ENCODE results near the gene FAM3B. TPM values are rescaled to one million over a fixed set of nuclear protein-coding genes. Genes with fewer than 3 reads are reported as not detected.
A peak's percentile ranks its signal among the peaks of the same experiment; 100 is the strongest.

FAM3B gene
- total RNA-seq, 1 donor from 2014 or later, result 0.23 TPM

GRCh38 chr21:41321211-41321907 is 4.8 kb downstream of the FAM3B start:
- no peak overlapping the region for H3K27ac Mint-ChIP-seq (ENCODE audit: unreplicated experiment)
- H3K4me1 Mint-ChIP-seq, result peaks cover 4% of the 10 kb centered on the region
- no peak for TF ChIP-seq CTCF (conservative IDR thresholded peaks at IDR 0.05)
- H3K4me3 Mint-ChIP-seq, result no peak overlapping the region
- H3K36me3 Mint-ChIP-seq (ENCODE audit: low read depth), result no peaks in the 10 kb centered on the region
- peaks cover 24% of the 10 kb centered on the region for H3K27me3 Mint-ChIP-seq (ENCODE audit: low read depth)
- no peak for DNase-seq (ENCODE audit: low read depth, low spot score)
- H3K9me3 Mint-ChIP-seq, result no peaks in the 10 kb centered on the region

GRCh38 chr21:41321908-41322495 is 5.4 kb downstream of the FAM3B start:
- H3K27ac Mint-ChIP-seq (ENCODE audit: unreplicated experiment), result no peak overlapping the region
- no peak overlapping the region for H3K4me3 Mint-ChIP-seq
- H3K9me3 Mint-ChIP-seq, result no peaks in the 10 kb centered on the region
- H3K36me3 Mint-ChIP-seq (ENCODE audit: low read depth), result no peaks in the 10 kb centered on the region
- DNase-seq (ENCODE audit: low read depth, low spot score), result no peak
- peaks cover 20% of the 10 kb centered on the region for H3K27me3 Mint-ChIP-seq (ENCODE audit: low read depth)
- H3K4me1 Mint-ChIP-seq, result peaks cover 4% of the 10 kb centered on the region
- no peak for TF ChIP-seq CTCF (conservative IDR thresholded peaks at IDR 0.05)

GRCh38 chr21:41322496-41323382 is 6.1 kb downstream of the FAM3B start:
- Mint-ChIP-seq H3K9me3 (no peaks in the 10 kb centered on the region), H3K27ac (ENCODE audit: unreplicated experiment) (peak overlapping the region; percentile 20), H3K27me3 (ENCODE audit: low read depth) (peaks cover 13% of the 10 kb centered on the region), H3K4me3 (no peak overlapping the region), H3K4me1 (no peaks in the 10 kb centered on the region), H3K36me3 (ENCODE audit: low read depth) (no peaks in the 10 kb centered on the region)
- DNase-seq (ENCODE audit: low read depth, low spot score), result no peak
- TF ChIP-seq CTCF (conservative IDR thresholded peaks at IDR 0.05), result no peak

- TF ChIP-seq CTCF (conservative IDR thresholded peaks at IDR 0.05), result no peak
- H3K36me3 Mint-ChIP-seq (ENCODE audit: low read depth), result no peaks in the 10 kb centered on the region
- no peaks in the 10 kb centered on the region for H3K4me1 Mint-ChIP-seq
- no peak overlapping the region for H3K27ac Mint-ChIP-seq (ENCODE audit: unreplicated experiment)
- no peak for DNase-seq (ENCODE audit: low read depth, low spot score)
- H3K27me3 Mint-ChIP-seq (ENCODE audit: low read depth), result no peaks in the 10 kb centered on the region
- H3K4me3 Mint-ChIP-seq, result no peak overlapping the region
- H3K9me3 Mint-ChIP-seq, result no peaks in the 10 kb centered on the region
These were observed 8.7 kb downstream of the FAM3B start for GRCh38 chr21:41325138-41325912.

- Mint-ChIP-seq H3K4me1 (no peaks in the 10 kb centered on the region), H3K27me3 (ENCODE audit: low read depth) (no peaks in the 10 kb centered on the region), H3K27ac (ENCODE audit: unreplicated experiment) (no peak overlapping the region), H3K4me3 (no peak overlapping the region), H3K36me3 (ENCODE audit: low read depth) (no peaks in the 10 kb centered on the region), H3K9me3 (no peaks in the 10 kb centered on the region)
- no peak for TF ChIP-seq CTCF (conservative IDR thresholded peaks at IDR 0.05)
- no peak for DNase-seq (ENCODE audit: low read depth, low spot score)
These were observed 9.9 kb downstream of the FAM3B start for GRCh38 chr21:41326414-41327080.
